HEK293 (cell line): Measurements from ENCODE around the gene RABEPK.
A peak's percentile ranks its signal among the peaks of the same experiment; 100 is the strongest.

Experiments used
- BCL11B ChIP-seq: fragments of 450-650 bp; formaldehyde crosslinking; IDR thresholded peaks from 2 replicates; pipeline ENCODE4 v1.5.1; 2016; ENCODE audit warnings: low read depth, missing biosample characterization, missing genetic modification characterization
- GLI4 ChIP-seq: fragments of 450-650 bp; formaldehyde crosslinking; IDR thresholded peaks from 2 replicates; pipeline ENCODE4 v1.5.1; 2016; ENCODE audit warnings: missing biosample characterization, missing genetic modification characterization
- GLIS2 ChIP-seq: fragments of 450-650 bp; formaldehyde crosslinking; IDR thresholded peaks from 2 replicates; pipeline ENCODE4 v1.5.1; 2016; ENCODE audit warnings: missing biosample characterization, missing genetic modification characterization
- OVOL3 ChIP-seq: fragments of 450-650 bp; formaldehyde crosslinking; IDR thresholded peaks from 2 replicates; pipeline ENCODE4 v1.5.1; 2016; ENCODE audit warnings: missing biosample characterization, missing genetic modification characterization
- REPIN1 ChIP-seq: fragments of 450-650 bp; formaldehyde crosslinking; IDR thresholded peaks from 2 replicates; pipeline ENCODE4 v1.5.1; 2017; ENCODE audit warnings: missing biosample characterization, missing genetic modification characterization, low read depth
- ZBTB20 ChIP-seq: fragments of 450-650 bp; formaldehyde crosslinking; IDR thresholded peaks from 2 replicates; pipeline ENCODE4 v1.5.1; 2016; ENCODE audit warnings: missing biosample characterization, missing genetic modification characterization
- ZFP3 ChIP-seq: fragments of 450-650 bp; formaldehyde crosslinking; IDR thresholded peaks from 2 replicates; pipeline ENCODE4 v1.5.1; 2016; ENCODE audit warnings: low read depth, missing biosample characterization, missing genetic modification characterization
- ZFP41 ChIP-seq: fragments of 450-650 bp; formaldehyde crosslinking; IDR thresholded peaks from 2 replicates; pipeline ENCODE4 v1.5.1; 2016; ENCODE audit warnings: missing biosample characterization, missing genetic modification characterization, borderline replicate concordance
- ZNF114 ChIP-seq: fragments of 450-650 bp; formaldehyde crosslinking; IDR thresholded peaks from 2 replicates; pipeline ENCODE4 v1.5.0; 2017; ENCODE audit warnings: missing biosample characterization, missing genetic modification characterization
- ZNF133 ChIP-seq: fragments of 450-650 bp; formaldehyde crosslinking; IDR thresholded peaks from 2 replicates; pipeline ENCODE4 v1.5.1; 2016; ENCODE audit warnings: missing biosample characterization, missing genetic modification characterization
- ZNF23 ChIP-seq: fragments of 450-650 bp; formaldehyde crosslinking; IDR thresholded peaks from 2 replicates; pipeline ENCODE4 v1.5.1; 2016; ENCODE audit warnings: missing biosample characterization, missing genetic modification characterization, borderline replicate concordance
- ZNF324 ChIP-seq: fragments of 450-650 bp; formaldehyde crosslinking; IDR thresholded peaks from 2 replicates; pipeline ENCODE4 v1.5.1; 2016; ENCODE audit warnings: missing biosample characterization, missing genetic modification characterization
- ZNF341 ChIP-seq: fragments of 450-650 bp; formaldehyde crosslinking; IDR thresholded peaks from 2 replicates; pipeline ENCODE4; 2016; ENCODE audit warnings: low read depth, missing biosample characterization, missing genetic modification characterization
- ZNF391 ChIP-seq: fragments of 450-650 bp; formaldehyde crosslinking; IDR thresholded peaks from 2 replicates; pipeline ENCODE4 v1.5.1; 2016; ENCODE audit warnings: low read depth, missing biosample characterization, missing genetic modification characterization, borderline replicate concordance
- ZNF423 ChIP-seq: fragments of 450-650 bp; formaldehyde crosslinking; IDR thresholded peaks from 2 replicates; pipeline ENCODE4 v1.5.1; 2016; ENCODE audit warnings: missing biosample characterization, missing genetic modification characterization
- ZNF426 ChIP-seq: fragments of 450-650 bp; formaldehyde crosslinking; IDR thresholded peaks from 2 replicates; pipeline ENCODE4 v1.5.1; 2017; ENCODE audit warnings: missing biosample characterization, missing genetic modification characterization, mild to moderate bottlenecking, inconsistent platforms, moderate library complexity
- ZNF548 ChIP-seq: fragments of 450-650 bp; formaldehyde crosslinking; IDR thresholded peaks from 2 replicates; pipeline ENCODE4 v1.5.1; 2016; ENCODE audit warnings: missing biosample characterization, missing genetic modification characterization
- ZNF558 ChIP-seq: fragments of 450-650 bp; formaldehyde crosslinking; IDR thresholded peaks from 2 replicates; pipeline ENCODE4 v1.5.1; 2016; ENCODE audit warnings: missing biosample characterization, missing genetic modification characterization
- ZNF610 ChIP-seq: fragments of 450-650 bp; formaldehyde crosslinking; IDR thresholded peaks from 2 replicates; pipeline ENCODE4 v1.5.1; 2016; ENCODE audit warnings: missing biosample characterization, missing genetic modification characterization, borderline replicate concordance
- ZNF624 ChIP-seq: fragments of 450-650 bp; formaldehyde crosslinking; IDR thresholded peaks from 2 replicates; pipeline ENCODE4 v1.5.1; 2017; ENCODE audit warnings: missing biosample characterization, missing genetic modification characterization
- ZNF654 ChIP-seq: fragments of 450-650 bp; formaldehyde crosslinking; IDR thresholded peaks from 2 replicates; pipeline ENCODE4 v1.5.1; 2016; ENCODE audit warnings: low read depth, missing biosample characterization, missing genetic modification characterization
- TF ChIP-seq, protein P1 (sequence below): fragments of 450-650 bp; formaldehyde crosslinking; conservative IDR thresholded peaks from 2 replicates; pipeline ENCODE4 v1.5.1; 2016; ENCODE audit warnings: low read depth, missing biosample characterization, missing genetic modification characterization
- TF ChIP-seq, protein P2 (sequence below): fragments of 450-650 bp; formaldehyde crosslinking; IDR thresholded peaks from 2 replicates; pipeline ENCODE4; 2016; ENCODE audit warnings: missing biosample characterization, missing genetic modification characterization
- TF ChIP-seq, protein P3 (sequence below): fragments of 450-650 bp; formaldehyde crosslinking; IDR thresholded peaks from 2 replicates; pipeline ENCODE4 v1.5.1; 2017; ENCODE audit warnings: missing biosample characterization, mild to moderate bottlenecking, missing genetic modification characterization, moderate library complexity
- TF ChIP-seq, protein P4 (sequence below): fragments of 450-650 bp; formaldehyde crosslinking; IDR thresholded peaks from 2 replicates; pipeline ENCODE4 v1.5.1; 2016; ENCODE audit warnings: missing biosample characterization, missing genetic modification characterization
- TF ChIP-seq, protein P5 (sequence below): fragments of 450-650 bp; formaldehyde crosslinking; IDR thresholded peaks from 2 replicates; pipeline ENCODE4 v1.5.1; 2016; ENCODE audit warnings: missing biosample characterization, missing genetic modification characterization
- TF ChIP-seq, protein P6 (sequence below): IDR thresholded peaks from 2 replicates; pipeline ENCODE4 v1.6.1; 2011; ENCODE audit warnings: mild to moderate bottlenecking, low read depth, low read length, borderline replicate concordance

Gene RABEPK

DNA sequence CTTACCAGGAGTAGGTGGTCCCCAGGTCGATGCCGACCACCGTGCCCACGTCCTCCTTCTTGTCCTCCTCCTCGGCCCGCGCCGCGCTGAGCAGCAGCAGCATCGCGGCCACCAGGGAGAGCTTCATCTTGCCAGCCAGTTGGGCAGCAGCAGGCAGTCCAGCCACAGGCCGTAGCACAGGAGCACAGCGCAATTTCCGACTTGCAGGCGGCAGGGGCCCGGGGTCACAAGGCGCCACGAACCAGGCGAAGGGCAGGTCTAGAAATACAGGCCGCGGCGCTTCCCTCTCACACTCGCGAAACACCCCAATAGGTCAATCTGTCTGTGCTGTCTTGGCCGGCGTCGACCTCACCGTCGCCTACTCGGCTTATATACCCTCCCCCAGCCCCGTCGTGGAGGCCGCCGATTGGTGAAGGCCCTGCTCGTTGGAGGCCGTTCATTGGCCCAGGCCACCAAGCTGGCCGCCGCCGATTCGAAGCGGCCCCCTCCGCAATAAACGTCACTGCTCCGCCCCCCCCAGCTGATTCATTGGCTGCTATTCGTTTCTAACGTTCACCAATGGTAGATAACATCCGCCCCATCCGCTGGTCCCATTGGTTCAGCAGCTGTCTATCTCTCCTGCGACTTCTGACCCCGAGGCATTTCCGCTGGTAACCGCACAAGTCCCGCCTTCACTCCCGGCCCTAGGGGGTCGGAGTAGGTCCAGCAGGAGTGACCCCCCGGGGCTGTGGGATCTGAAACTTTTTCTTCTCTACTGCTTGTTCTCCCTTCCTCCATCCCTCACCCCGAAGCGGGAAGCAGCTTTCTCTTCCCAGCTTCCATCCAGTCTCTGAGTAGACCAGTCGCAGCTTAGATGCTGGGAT, 40.9 kb downstream of the RABEPK start, which contains the start of gene HSPA5 (continued):
- TF ChIP-seq, protein P1, sequence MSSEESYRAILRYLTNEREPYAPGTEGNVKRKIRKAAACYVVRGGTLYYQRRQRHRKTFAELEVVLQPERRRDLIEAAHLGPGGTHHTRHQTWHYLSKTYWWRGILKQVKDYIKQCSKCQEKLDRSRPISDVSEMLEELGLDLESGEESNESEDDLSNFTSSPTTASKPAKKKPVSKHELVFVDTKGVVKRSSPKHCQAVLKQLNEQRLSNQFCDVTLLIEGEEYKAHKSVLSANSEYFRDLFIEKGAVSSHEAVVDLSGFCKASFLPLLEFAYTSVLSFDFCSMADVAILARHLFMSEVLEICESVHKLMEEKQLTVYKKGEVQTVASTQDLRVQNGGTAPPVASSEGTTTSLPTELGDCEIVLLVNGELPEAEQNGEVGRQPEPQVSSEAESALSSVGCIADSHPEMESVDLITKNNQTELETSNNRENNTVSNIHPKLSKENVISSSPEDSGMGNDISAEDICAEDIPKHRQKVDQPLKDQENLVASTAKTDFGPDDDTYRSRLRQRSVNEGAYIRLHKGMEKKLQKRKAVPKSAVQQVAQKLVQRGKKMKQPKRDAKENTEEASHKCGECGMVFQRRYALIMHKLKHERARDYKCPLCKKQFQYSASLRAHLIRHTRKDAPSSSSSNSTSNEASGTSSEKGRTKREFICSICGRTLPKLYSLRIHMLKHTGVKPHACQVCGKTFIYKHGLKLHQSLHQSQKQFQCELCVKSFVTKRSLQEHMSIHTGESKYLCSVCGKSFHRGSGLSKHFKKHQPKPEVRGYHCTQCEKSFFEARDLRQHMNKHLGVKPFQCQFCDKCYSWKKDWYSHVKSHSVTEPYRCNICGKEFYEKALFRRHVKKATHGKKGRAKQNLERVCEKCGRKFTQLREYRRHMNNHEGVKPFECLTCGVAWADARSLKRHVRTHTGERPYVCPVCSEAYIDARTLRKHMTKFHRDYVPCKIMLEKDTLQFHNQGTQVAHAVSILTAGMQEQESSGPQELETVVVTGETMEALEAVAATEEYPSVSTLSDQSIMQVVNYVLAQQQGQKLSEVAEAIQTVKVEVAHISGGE (tag by site-specific recombination), result 0 out of 2 replicates have a peak, but pooled peaks have one; percentile 21
- TF ChIP-seq ZNF114 (tag by site-specific recombination) (no peak), BCL11B (peak; percentile 79), ZNF324 (tag by site-specific recombination) (0 out of 2 replicates have a peak, but pooled peaks have one; percentile 44), REPIN1 (tag by site-specific recombination) (no peak), OVOL3 (tag by site-specific recombination) (no peak), ZNF548 (tag by site-specific recombination) (no peak), GLI4 (tag by site-specific recombination) (no peak), ZNF610 (no peak), ZNF23 (tag by site-specific recombination) (no peak), ZNF426 (tag by site-specific recombination) (no peak), ZFP41 (tag by site-specific recombination) (no peak), ZNF391 (no peak), ZNF624 (tag by site-specific recombination) (no peak), ZNF133 (no peak), ZNF341 (tag by site-specific recombination) (peak; percentile 50; the same call in 1 of the 2 replicates), ZNF654 (tag by site-specific recombination) (no peak), ZBTB20 (tag by site-specific recombination) (peak; percentile 40; the same call in 1 of the 2 replicates), GLIS2 (peak; percentile 95), ZNF423 (tag by site-specific recombination) (peak; percentile 92), ZFP3 (tag by site-specific recombination) (no peak), ZNF558 (tag by site-specific recombination) (no peak)
- TF ChIP-seq, protein P2, sequence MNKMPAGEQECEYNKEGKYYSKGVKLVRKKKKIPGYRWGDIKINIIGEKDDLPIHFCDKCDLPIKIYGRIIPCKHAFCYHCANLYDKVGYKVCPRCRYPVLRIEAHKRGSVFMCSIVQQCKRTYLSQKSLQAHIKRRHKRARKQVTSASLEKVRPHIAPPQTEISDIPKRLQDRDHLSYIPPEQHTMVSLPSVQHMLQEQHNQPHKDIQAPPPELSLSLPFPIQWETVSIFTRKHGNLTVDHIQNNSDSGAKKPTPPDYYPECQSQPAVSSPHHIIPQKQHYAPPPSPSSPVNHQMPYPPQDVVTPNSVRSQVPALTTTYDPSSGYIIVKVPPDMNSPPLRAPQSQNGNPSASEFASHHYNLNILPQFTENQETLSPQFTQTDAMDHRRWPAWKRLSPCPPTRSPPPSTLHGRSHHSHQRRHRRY (tag by site-specific recombination), result no peak
- TF ChIP-seq, protein P3, sequence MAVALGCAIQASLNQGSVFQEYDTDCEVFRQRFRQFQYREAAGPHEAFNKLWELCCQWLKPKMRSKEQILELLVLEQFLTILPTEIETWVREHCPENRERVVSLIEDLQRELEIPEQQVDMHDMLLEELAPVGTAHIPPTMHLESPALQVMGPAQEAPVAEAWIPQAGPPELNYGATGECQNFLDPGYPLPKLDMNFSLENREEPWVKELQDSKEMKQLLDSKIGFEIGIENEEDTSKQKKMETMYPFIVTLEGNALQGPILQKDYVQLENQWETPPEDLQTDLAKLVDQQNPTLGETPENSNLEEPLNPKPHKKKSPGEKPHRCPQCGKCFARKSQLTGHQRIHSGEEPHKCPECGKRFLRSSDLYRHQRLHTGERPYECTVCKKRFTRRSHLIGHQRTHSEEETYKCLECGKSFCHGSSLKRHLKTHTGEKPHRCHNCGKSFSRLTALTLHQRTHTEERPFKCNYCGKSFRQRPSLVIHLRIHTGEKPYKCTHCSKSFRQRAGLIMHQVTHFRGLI (tag by site-specific recombination), result no peak
- TF ChIP-seq, protein P4, sequence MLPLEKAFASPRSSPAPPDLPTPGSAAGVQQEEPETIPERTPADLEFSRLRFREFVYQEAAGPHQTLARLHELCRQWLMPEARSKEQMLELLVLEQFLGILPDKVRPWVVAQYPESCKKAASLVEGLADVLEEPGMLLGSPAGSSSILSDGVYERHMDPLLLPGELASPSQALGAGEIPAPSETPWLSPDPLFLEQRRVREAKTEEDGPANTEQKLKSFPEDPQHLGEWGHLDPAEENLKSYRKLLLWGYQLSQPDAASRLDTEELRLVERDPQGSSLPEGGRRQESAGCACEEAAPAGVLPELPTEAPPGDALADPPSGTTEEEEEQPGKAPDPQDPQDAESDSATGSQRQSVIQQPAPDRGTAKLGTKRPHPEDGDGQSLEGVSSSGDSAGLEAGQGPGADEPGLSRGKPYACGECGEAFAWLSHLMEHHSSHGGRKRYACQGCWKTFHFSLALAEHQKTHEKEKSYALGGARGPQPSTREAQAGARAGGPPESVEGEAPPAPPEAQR (tag by site-specific recombination), result no peak
- TF ChIP-seq, protein P5, sequence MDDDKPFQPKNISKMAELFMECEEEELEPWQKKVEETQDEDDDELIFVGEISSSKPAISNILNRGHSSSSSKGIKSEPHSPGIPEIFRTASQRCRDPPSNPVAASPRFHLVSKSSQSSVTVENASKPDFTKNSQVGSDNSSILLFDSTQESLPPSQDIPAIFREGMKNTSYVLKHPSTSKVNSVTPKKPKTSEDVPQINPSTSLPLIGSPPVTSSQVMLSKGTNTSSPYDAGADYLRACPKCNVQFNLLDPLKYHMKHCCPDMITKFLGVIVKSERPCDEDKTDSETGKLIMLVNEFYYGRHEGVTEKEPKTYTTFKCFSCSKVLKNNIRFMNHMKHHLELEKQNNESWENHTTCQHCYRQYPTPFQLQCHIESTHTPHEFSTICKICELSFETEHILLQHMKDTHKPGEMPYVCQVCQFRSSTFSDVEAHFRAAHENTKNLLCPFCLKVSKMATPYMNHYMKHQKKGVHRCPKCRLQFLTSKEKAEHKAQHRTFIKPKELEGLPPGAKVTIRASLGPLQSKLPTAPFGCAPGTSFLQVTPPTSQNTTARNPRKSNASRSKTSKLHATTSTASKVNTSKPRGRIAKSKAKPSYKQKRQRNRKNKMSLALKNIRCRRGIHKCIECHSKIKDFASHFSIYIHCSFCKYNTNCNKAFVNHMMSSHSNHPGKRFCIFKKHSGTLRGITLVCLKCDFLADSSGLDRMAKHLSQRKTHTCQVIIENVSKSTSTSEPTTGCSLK, result no peak
- TF ChIP-seq, protein P6, sequence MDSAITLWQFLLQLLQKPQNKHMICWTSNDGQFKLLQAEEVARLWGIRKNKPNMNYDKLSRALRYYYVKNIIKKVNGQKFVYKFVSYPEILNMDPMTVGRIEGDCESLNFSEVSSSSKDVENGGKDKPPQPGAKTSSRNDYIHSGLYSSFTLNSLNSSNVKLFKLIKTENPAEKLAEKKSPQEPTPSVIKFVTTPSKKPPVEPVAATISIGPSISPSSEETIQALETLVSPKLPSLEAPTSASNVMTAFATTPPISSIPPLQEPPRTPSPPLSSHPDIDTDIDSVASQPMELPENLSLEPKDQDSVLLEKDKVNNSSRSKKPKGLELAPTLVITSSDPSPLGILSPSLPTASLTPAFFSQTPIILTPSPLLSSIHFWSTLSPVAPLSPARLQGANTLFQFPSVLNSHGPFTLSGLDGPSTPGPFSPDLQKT, result no peak
